Hematopoietic multipotent progenitor cell treated with erythropoietin and hydrocortisone succinate and interleukin-3 and kit ligand, for 6 days (in vitro differentiated cells): Measurements from ENCODE around the gene LGMN.
"Not testable (repeated sequence)": the region's sequence is repeated elsewhere in the genome, so short reads cannot be mapped to it uniquely, and the experiment has no call there.

Experiments
- DNase-seq: peaks from one replicate; pipeline ENCODE4 v3.0.0-alpha.2; 2015

Gene LGMN

DNA sequence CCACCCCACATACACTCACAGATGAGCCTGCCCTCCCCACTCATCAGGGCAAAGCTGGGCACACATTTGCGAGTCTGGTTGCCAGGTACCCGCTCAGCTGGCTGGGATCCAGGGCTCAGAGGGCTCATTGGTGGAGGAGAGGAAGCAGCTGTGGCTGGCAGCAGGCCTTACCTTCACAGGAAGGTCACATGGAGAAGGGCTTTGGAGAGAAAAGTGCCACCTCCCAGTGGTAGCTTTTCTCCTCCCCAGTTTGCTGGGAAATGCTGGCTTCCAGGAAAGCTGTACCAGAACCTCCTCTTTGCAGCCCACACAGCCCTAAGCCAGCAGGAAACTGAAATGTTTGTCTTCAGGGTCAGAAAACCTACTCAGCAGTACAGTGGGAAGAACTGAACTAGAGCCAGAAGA is 55.6 kb downstream of the LGMN start:
- peak; percentile 46 for DNase-seq

DNA sequence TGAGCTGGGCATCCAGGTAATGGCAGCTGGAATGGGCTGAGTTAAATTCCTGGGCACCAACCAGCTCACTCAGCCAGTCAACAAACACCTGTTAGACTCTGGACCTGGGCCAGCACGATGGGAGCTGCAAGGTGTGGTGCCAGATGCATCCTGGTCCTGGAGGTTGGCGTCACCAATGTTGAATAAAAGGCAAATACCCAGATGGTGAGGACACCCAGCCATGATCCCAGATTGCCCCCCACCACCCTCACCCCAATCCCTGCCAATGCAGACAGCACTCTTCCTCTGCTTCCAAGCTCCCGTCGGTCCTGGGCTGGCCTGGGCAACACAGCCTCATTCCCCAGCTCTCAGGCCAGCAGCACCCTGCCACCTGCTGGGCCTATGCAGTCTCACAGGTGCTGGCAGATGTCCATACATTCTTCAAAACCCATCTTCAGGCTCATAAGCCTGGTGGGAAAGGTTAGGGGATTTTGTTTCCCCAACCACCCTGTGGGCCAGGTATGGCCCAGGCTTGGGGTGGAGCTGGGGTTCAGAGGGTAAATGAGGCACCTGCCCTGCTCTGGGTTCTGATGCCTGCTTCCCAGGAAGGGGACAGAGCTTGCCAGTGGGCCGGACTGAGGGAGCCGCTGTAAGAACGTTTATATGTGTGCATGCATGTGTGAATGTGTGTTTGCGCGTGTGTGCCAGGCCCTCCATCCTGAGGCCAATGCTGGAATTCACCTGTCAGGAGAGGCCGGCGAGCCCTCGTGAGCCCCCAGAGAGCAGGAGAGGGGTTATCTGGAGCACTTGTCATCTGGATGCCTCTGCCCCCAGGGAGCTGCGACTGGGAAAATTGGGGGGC is 58.0 kb downstream of the LGMN start:
- DNase-seq: peak; percentile 81

DNA sequence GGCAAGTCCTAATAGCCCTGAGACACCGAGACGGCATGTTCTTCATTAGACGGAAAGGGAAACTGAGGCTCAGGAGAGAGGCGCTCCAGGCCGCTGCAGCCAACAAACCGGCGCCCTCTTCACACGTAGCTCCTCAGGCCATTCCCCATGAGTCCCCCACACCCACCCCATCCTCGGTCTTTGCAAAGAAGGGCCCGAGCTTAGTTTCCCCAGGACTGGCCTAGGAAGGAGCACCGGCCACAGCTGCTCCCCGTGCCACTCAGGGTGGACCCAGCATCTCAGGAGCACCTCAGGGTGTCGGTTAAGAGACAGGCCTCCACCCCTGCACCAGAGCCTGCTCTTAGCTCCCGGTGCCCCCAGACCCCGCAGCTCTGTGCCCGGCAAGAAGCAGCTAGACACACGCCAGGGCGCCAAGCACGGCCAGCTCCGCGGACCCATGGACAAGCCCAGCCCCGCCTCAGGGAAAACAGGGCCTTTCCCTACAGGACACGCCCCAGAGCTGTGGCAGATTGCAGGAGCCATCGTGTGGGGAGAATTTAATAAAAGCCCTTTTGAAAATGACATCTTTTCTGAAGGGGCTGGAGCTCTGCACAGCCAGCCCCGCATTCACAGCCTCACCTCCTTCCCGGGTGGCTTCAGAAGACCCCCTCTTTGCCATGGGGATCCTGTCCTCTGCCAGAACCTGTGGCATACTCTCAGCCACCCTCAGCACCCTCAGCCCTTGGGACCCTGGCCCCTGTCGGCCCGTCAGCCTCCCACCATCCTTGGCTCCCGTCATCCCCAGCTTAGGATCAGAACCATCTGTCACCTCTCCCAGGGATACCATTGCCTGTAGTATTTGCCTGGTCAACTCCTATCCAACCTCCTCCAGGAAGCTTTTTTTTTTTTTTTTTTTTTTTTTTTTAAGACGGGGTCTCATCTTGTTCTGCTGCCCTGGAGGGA is 59.7 kb downstream of the LGMN start:
- DNase-seq: no peak

DNA sequence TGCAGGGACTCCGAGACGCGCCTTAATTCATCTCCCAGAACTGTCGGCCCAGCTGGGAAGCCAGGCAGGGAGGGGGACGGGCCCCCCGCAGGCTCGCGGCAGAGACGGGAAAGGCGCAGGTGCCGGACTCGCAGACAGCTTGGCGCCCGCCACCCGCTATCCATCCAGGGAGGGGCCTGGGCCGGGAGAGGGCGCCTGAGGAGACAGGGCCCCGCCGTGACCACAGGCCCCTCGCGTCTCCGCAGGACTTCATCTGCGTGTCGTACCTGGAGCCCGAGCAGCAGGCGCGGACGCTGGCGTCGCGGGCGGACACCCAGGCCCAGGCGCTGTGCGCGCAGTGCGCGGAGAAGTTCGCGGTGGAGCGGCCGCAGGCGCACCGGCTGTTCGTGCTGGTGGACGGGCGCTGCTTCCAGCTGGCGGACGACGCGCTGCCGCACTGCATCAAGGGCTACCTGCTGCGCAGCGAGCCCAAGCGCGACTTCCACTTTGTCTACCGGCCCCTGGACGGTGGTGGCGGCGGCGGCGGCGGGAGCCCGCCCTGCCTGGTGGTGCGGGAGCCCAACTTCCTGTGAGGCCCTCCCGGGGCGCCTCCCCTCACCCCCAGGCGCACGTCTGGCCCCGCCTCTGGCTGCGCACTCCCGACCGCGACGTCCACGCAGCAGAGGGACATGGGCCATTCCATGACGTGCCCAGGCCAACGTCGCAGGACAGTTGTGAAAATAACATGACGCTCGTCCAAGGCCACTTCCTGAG is 60.6 kb downstream of the LGMN start:
- DNase-seq: no peak

DNA sequence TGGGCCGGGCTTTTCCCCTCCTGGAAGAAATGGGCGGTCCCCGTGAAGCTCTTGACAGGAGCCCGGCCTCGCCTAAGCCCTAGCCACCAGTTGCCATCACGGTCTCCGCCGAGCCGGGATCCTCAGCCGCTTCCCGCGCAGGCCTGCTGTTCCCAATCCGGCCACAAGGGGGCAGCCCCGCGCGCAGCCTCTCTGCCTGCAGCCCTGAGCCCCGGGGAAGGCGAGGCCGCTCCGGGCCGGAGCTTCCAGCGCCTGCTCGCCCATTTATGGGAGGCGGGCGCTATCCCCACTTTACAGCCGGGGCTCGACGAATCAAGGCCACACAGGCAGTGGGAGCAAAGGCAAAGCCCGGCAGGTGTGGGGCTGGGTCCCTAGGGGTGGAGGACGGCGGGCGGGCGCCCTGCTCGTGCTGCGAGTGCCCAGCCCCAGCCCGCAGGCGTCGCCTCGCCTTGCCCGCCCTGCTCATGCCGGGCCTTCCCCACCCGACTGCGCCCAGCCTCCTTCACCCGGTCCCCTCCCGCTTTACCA is 61.5 kb downstream of the LGMN start:
- DNase-seq: no peak

DNA sequence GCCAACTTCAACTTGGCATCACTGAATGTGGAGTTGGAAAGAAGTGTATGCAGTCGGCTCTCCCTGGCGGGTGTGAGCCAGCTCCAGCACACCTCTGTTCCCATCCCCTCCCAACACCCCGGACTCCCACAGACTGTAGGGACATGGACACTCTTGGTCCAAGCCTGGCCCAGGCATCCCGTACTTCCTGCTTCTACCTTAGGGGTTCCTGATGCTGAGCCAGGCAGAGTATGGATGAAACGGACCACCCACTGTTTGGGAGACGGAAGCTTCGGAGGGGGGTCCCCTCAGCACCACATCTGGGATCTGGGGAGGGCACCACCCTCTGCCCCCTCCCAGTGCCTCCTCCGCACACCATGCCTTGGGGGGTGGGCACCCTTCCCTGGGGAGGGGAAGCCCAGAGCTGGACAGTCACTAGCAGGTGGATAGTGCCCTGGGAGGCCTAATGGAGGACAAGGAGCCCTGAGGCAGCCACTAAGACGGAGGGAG is 62.0 kb downstream of the LGMN start:
- no peak for DNase-seq

DNA sequence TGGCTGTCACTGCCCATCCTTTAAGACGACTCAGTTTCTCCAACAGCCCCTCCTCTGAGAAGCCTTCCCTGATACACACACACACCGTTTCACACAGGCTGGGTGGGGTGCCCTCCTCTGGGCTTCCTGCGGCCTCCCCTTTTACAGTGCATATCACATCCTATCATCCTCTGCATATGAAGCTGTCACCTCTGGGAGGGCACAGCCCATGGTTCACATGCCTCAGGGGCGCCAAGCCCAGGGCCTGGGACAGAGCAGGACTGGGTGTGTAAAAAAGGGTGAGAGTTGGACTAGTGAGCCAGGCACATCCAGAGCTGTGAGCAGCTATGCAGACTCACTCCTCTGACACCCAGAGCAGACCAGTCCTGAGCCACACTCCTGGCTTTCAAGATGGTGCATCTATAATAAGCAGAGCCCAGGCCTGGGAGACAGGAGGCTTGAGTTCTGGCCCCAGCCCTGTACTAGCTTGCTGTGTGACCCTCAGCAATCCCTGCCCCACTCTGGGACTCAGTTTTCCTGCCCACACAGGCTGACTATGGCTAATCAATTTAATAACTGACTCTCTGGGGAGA is 62.6 kb downstream of the LGMN start:
- no peak for DNase-seq

DNA sequence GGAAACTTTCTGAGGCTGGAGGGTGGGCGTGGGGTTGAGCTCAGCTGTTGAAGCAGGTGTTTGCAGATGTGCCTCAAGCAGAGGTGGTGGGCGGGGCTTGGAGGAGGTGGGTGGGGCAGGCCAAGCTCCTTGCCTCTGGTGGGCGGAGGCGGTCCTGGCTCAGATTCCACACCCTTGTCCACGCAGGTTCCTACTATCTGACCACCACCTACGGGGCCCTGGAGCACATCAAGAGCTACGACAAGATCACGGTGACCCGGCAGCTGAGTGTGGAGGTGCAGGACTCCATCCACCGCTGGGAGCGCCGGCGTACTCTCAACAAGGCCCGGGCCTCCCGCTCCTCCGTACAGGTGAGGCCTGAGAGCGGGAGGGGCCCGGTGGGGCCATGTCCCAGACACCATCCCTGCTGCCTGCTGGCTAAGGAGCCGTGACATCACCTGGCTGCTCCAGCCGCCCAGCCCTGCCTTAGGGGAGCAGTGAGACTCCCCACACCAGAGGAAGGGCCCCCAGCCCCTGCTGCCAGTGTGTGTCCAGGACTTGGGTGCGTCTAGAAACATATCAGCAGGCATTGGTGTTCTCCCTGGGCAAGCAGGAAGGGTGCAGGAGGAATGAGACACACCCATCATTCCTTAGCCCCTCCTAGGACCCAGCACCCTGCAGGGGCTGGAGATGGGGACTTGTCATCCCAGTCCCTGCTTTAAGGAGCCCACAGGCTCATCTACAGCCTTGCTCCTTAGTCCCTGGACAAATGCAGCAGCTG is 63.4 kb downstream of the LGMN start:
- DNase-seq: no peak

DNA sequence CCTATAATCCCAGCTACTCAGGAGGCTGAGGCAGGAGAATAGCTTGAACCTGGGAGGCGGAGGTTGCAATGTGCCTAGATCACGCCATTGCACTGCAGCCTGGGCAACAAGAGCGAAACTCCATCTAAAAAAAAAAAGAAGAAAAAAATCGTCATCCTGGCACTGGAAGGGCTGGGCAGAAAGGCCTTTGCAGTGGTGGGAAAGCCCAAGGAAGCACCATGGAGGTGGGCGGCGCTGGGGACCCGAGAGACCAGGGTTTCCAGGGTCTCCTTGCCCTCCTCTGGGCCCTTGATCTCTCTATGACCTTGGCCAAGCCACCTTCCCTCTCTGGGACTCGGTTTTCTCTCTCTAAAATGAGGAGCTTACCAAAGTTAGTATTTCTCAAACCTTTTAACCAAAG is 65.4 kb downstream of the LGMN start:
- no peak for DNase-seq

DNA sequence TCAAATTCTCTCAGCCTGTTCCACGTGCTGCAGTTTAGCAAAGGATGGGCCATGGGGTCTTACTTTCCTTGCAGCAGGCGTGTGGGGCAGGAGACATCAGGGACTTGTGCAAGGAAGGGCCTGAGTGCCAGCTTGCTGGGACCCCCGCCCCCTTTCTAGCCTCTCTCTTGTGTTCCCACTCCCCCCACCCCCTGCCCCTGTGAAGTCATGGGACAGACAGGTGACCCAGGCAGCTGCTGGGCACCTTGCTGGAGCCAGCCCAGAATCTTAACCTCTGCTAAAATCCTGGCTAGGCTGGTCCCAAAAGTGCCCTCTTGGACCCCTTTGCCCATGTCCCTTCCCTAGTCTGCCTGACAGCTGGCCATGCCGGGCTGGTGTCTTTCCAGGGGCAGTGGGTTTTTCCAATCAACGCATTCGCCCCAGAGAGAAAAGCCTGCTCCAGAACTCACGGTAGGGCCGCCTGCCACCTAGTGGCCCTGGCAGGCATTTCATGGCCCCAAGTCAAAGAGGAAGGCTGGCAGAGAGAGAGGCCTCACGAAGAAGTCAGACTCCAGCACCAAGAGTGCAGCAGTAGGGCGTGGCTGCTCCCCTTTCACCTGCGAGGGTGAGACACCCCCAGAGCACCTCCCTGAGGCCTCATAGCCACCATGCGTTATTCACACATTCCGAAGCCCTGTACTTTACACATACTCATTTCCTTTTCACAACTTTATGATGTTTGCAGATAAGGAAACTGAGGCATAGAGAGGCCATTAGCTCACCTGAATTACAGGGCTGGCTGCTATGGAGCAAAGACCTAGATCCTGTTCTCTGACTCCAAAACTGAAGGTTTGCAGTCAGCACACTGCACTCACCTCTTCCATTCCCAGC is 67.4 kb downstream of the LGMN start:
- DNase-seq: peak; percentile 88

DNA sequence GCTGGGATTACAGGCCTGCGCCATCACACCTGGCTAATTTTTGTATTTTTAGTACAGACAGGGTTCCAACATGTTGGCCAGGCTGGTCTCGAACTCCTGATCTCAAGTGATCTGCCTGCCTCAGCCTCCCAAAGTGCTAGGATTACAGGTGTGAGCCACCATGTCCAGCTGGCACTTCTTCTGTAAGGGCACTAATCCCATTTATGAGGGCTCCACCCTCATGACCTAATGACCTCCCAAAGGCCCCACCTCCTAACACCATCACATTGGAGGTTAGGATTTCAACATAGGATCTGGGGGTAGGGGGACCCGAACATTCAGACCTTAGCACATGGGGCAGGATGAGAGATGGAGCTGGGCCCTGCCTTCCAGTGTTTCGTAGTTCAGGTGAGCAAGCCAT is 68.1 kb downstream of the LGMN start:
- not testable (repeated sequence) for DNase-seq

DNA sequence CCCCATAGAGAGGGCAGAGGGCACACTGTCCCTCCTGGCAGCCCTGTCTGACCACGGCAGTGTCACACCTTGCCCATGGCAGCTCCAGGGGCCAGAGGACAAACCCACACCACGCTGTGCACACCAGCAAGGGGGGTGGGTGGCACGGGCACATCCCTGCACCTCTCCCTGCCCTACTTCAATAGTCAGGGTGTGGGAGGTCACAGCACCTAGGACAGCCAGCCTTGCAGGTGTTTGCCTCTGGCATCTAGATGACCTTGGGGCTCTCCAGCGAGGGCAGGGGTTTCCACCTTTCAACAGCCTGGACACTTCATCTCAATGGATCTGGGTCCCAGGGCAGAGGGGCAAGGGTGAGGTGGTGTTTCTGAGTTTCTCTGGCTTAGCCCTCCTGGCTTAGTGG is 69.2 kb downstream of the LGMN start:
- DNase-seq: no peak

DNA sequence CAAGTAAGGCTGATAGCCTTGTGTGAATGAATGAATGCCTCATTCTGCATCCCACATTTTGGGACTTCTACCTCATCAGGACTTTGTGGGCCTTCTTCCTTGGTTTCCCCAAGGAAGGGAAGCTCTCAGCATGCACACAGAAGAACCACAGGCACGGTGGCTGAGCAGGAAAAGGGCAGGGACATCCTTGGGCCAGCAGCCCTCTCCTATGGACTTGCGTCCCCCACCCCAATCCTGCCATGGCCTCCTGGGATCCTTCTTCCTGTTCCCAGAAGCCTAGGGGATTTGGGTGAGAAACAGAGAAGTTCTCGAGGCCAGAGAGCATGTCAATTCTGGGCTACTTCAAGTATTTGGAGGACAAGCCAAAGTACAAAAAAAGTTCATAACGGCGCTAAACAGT is 69.7 kb downstream of the LGMN start:
- DNase-seq: no peak

DNA sequence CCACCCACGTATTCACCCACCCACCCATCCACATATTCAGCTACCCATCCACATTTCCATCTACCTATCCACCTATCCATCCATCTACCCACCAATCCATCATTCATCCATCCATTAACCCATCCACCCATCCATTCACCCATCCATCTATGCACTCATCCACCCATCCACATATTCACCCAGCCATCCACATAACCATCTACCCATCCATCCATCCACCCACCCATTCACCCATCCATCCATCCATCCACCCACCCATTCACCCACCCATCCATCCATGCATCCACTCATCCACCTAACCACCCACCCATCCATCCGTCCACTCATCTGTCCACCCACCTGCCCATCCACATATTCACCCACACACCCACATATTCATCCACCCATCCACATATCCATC is 70.5 kb downstream of the LGMN start:
- no peak for DNase-seq

DNA sequence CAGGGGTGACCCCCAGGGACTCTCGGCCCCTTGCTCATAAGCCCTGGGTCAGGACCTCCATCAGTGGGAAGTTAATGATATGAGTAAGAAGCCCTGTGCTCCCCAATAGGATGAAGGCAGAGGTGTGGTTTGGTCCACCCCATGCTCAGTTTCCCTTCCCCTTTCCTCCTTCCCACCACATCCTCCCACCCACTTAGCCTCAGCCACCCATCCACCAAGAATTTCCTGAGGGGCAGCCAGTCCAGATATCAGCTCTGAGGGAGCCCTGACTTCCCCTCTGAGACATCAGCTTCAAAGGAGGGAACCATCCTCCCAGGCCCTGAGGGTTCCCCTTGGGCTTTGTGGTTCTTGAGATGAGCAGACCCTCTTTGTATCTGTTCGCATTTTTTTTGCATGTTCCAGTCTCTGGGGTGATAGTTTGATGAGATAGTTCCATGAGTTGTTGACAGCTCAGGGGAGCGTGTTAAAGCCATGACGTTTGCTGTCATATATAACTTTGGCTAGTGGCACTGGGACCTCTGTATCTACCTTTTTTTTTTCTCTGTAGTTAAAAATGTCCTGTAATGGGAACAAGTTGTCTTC is 71.2 kb downstream of the LGMN start:
- DNase-seq: no peak

DNA sequence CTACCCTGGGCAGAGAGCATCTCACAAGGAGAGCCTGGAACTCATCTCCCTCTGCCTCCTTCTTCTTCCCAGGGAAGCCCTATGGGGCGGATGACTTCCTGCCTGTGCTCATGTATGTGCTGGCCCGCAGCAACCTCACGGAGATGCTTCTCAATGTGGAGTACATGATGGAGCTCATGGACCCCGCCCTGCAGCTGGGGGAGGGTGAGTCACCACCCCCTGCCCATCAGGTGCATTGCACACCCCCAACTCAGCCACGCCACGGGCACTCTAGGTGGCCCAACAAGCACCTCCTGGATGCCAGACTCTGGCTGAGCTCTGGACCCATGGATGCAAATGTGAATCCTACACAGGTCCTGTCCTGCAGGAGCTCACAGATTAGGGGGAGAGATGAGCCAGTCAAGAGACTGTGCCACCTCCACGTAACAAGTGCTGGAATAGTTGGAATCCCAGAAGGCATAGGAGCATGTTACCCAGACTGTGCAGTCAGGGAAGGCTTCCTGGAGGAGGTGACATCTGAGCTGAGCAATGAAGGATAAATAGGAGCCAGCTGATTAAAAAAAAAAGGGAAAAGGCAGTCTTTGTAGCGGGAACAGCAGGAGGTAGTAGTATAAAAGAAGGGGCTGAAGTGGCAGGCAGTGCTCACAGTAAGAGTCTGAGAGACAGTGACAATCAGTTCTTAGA is 71.9 kb downstream of the LGMN start:
- DNase-seq: no peak

DNA sequence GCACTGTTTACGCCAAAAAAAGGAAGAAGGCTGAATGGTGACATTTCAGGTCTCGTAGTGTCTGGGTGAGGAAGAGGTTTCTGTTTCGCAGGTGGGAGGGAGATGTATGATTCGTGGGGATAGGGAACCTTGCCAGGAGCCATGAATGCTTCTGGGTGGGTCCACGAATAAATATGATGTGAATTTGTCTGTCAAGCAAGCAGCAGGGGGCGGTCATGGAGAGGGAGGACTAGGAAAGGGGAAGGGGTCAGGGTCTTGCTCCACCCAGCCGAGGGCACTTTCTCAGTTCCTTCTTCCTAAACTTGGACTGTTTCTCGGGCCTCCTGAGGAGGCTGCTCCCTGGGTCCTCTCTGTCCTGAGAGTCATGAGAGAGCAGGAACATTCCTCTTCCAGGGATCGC is 72.5 kb downstream of the LGMN start:
- DNase-seq: no peak

DNA sequence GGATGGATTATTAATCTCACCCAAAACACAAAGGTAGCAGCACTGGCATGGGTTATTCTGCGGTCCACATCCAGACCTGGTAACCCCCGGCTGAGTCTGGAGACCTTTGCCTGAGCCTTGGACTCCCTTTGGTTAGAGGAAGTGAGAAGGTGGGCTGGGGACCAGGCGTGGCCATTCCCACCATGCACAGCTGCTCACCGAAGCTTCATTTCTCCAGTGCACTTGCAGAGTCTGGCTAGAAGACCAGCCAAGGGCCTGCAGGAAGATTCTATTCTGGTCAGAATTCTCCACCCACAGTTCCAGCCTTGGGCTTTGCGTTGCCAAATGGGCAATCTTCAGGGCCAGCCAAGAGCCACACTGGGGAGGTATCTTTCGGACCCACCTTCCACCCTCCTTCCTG is 73.0 kb downstream of the LGMN start:
- DNase-seq: no peak

DNA sequence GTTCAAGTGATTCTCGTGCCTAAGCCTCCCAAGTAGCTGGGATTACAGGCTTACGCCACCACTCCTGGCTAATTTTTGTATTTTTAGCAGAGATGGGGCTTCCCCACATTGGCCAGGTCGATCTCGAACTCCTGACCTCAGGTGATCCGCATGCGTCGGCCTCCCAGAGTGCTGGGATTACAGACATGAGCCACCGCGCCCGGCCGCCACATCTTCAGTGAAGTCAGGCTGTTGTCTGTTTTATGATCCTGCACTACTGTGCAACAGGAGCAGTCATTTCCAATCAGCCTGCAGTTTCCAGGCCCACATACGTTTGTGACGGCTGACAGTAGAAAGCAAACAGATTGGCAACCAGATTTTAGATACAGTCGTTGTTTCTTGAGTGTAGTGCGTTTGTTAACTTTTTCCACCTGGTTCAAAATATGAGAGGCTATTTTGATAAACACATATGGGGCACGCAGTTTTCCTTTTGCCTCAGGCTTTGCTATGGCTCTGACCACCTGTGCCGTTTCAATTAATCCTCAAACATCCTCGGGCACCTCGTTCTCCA is 74.8 kb downstream of the LGMN start:
- no peak for DNase-seq
